Stimulated activated CD8-positive, alpha-beta memory T cell treated with anti-CD3 and anti-CD28 coated beads, Interleukin-4, amount 100 ng/mL, for 4 hours (primary cell): Measurements from ENCODE around the gene ARHGEF5.
"Not testable (repeated sequence)": the region's sequence is repeated elsewhere in the genome, so short reads cannot be mapped to it uniquely, and the experiment has no call there.

Experiments
- DNase-seq, 2 donors: peaks; one replicate each; pipeline ENCODE4 v3.0.0-alpha.2; 2020; ENCODE audit warnings: low read depth in 2 of 2, low spot score in 1 of 2

Gene ARHGEF5

DNA sequence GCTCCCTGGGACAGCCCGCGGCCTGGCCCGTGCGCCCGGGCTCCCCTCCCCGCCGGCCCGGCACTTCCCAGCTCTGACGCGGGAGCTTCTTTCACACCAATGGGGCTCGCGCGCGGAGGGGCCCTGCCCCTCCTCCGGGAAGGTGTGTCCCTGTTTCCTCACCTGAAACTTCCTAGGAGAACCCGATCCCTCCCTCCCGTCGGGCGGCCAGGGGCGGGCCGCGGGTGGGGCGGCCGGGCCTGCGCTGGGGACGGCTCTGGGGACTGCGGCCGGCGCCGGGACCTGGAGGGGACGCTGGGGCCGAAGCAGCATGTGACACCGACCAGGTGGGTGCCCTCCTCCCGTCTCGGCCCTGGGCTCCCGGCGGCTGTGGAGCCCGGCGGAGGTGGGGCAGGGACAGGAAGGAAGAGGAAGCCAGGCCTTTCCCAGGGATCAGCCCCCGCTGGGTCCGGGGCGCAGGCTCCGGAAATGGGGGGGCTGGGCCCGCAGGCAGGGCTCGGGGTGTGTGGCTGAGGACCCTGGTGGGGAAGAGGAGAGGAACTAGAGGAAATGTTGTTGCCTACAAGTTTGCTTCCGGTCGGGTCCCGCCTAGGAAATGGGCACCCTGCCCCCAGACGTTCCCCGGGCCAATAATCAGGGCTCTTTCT lies at the start of gene ARHGEF5:
Gene ARHGEF5, plus strand, starts transcription at position 227 of the 647 bp plus-strand sequence. CDS start 7,268 bp downstream, outside the sequence.
- DNase-seq: not testable (repeated sequence)

DNA sequence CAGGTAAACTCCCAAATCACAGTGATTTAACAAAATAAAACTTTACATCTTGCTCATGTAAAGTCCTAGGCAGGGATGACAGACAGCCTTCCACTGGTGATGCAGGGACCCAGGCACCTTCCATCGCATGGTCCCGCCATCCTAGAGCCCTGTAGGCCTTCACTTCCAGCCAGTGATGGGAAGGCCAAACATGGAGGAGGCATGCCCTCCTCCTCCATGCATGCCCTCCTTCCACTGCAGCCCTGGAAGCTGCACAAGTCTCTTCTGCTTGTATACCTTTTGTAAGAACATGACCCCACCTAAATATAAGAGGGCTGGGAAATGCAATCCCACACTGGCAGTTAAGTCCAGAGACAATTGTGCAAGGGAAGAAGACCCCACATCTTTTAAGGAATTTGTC lies 45.5 kb upstream of the ARHGEF5 start:
- not testable (repeated sequence) for DNase-seq

DNA sequence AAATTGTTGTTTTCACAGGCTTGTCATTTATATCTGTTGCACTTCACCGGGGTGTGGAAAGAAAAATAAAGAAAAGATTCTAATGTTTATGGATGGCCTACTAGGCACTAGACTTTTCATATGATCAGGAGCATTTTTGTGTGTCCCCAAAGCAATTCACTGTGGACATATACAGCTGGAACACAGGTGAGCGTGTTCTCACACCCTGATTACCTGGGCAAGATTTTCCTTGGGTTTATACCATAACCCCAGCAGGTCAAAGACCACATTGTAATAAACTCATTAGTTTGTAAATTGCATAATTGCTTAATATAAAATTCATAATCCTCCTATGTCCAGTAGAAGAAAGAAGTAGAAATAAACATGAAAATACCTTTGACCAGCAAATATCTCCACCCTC lies 44.0 kb upstream of the ARHGEF5 start:
- DNase-seq: not testable (repeated sequence)

DNA sequence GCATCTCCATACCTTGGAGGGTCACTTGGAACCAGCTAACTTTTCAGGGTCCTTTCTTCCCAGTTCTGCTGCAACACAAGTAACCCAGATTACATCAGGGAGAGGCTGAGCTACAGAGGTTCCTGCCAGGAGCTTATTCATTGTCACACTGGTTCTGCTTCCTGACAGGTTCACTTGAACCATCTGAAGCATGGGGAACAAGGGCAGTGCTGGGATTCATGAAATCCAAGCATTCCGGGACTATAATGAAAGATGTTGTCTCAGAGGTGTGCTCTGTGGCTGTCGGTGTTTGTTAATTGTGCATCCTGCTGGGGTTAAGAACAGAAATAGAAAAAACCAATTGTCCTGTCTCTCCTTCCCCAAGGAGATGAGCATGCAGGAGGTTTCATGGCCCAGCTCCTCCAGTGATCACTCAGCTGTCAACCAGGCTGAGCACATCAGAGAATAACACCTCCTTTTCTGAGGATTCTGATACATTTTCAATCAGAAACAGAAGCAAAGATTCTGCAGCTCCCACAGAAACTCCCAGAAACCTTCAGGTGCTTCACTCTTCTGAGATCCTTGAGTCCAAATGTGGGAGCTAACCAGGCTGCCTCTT lies 43.2 kb upstream of the ARHGEF5 start, which contains the start of gene OR2A1:
Gene OR2A1, plus strand, starts transcription at position 548 of the 598 bp plus-strand sequence. CDS start 5,706 bp downstream, outside the sequence.
- not testable (repeated sequence) for DNase-seq

DNA sequence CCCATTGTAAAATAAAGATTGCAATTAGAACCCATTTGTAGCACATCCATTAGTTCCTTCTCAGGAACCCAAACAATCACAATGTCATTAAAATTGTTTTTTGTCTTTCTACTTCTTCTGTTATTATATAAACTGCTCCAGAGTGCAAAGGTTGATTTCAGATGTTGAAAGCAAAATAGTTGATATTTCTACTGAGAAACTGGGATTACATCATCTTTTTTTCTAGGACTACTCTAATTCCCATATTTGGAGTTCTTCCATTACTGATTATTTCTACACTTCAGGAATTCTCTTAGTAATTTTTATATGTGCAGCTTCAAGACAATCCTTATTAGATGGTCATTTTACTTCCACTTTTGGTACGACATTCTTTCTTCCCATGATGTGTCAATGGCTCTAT lies 37.7 kb upstream of the ARHGEF5 start:
- DNase-seq: not testable (repeated sequence)

DNA sequence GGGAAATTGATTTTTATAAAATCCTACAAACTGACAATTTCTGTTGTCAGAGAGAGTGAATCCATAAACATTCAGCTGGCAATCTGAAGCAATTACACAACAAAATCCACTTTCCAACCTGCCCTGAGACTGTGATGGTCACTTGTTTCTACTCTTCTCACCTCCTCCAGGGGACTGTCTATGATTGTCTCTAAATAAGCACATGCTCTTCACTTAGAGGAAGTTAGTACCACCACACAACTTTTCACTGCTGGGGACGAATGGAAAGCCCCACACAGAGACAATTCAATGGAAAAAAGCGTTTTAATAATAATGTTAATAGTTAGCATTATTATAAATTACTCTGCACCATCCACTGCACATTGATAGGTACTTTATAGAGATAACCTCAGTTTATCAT lies 35.7 kb upstream of the ARHGEF5 start:
- DNase-seq: not testable (repeated sequence)

DNA sequence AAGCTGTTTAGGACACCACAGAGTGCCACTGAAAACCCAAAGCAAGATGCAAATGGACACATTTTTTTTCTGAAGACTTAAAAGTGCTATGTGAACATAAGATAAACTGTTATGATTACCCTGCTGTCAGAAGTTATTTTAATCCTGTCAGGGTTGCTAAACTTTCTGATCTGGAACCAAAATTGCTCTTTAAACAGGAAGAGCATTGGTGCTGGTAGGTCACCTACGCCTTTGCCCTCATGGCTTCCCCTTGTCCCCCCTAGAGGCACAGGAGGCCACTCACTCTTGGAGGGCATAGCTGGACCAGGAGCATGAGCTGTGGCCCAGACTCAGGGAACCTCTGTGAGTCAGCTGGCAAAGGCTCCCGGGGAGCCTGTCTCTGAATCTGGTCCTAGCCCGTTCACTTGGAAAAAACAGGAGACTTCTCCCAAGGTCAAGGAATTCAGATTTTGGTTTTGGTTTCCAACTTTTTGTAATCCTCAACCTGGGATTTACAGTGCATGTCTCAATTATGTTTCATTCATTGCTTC lies 33.5 kb upstream of the ARHGEF5 start:
- not testable (repeated sequence) for DNase-seq

DNA sequence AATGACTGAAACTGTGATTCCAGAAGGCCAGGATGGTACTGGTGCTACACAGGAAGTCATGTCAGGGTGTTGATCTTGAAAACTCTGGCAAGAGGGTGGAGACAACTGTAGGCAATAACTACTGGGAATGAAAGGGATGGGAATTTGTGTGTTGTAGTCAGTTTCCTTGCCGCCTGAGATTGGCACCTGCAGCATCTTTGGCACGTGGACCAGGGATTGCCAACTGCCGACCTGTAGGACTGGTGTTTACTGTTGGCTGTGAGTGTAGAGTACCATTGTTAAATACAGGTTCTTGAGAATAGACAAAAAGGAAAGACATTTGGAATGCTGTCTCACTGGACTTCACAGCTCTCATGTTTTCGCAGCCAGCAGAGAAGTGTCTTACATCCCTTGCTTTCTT lies 31.8 kb upstream of the ARHGEF5 start:
- DNase-seq: not testable (repeated sequence)

DNA sequence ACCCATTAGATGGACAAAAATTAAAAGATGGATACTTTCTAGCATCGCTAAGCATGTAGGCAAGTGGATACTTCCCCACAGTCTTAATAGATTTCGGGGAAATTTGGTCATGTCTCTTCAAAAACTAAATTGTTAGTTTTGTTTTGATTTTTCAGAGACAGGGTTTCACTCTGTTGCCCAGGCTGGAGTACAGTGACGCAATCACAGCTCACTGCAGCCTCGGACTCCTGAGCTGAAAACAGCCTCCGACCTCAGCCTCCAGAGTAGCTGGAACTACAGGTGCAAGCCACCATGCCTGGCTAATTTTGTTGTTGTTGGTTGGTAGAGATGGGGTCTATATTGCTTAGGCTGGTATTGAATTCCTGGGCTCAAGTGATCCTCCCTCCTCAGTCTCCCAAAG lies 29.3 kb upstream of the ARHGEF5 start:
- DNase-seq: not testable (repeated sequence)

DNA sequence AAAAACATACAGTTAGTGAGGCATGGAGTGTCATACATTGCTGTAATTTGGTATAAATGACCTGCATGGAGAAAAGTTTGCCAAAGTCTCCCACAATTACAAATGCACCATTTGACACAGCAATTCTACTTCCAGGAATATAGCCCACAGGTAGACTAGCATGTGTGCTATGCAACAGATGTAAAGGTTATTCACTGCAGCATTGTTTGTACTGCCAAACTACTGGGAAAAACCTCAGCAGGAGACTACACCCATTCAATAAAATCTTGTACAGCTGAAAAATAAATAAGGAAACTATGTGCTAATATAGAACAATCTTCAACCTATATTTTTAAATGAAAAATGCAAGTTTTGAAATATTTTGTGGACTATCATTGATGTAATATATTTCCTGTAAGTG lies 25.2 kb upstream of the ARHGEF5 start:
- DNase-seq: not testable (repeated sequence)

DNA sequence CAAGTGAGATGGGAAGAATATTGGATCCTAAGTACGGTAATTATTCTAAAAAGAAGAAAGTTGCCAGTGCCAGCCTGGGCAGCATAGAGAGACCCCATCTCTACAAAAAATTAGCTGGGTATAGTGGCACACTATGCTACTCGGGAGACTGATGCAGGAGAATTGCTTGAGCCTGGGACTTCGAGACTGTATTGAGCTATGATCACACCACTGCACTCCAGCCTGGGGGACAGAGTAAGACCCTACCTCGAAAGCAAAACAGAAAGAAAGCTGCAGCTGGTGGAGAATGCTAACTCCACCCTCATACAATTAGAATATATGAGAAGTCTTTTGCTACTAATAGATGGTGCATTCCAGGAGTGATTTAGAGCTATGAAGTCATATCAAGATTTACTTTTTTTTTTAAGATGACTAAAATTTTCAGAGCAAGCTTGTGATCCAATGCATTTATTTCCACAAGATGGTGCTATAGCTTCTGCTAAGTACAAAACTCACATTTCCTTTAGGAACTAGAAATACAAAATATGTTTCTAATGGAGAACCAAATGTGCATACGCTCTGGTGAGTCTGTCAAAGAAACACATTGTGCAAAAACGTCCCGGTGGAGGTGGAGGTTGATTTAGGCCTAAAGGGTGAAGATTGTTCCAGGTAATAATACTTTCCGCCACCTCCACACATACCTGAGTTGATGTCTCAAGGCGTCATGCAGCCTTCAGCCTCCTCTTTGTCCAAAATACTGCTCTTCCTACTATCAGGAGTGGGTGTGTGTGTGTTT lies 23.8 kb upstream of the ARHGEF5 start:
- DNase-seq: not testable (repeated sequence)

DNA sequence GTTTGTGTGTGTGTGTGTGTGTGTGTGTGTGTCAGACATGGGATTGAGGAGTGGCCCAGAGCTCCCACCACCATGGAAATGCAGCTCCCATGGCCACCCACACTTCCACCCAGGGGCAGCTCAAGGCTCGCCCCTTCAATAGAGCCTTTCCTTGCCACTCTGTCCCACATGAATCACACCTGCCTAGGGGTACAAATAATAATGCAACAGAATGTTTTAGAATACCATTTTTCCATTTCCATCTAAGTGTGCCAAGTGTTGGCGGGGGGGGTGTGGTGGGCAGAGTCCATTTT lies 23.3 kb upstream of the ARHGEF5 start:
- not testable (repeated sequence) for DNase-seq

DNA sequence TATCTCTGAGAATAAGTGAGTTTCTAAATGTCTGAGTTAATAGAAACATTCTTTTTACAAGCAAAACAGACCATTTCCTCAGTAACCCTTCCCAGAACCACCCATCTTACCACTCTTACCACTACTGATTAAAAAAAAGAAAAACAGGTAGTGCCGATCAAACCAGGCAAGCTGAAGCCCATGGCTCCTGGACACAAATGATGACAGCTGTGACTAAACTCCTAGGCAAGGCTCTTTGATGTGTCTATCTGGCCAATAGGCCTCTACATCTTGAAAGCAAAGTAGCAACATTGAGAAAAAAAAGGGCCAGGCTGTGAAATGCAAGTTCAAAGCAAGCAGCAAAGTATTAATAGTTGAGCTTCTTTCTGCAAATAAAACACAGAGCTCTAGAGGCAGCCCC lies 6.6 kb upstream of the ARHGEF5 start:
- DNase-seq: not testable (repeated sequence)

DNA sequence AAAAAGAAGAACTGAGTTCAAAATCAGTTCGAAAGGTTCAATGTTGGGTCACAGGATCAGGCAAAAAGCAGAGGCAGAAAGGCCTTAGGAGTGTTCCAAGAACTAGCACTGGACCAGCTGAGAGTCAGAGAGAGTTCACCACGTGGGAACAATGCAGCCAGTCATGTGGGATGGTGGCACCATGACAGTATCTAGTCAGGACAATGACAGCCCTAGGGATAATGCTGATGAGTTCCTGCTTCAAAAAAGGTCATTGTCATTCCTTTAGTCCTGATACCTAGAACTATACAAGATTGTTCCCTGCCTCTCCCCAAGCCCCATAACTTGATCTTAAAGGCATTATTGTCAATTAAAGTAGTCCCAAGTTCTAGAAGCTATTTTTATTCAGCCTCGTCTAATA lies 3.5 kb upstream of the ARHGEF5 start:
- not testable (repeated sequence) for DNase-seq

DNA sequence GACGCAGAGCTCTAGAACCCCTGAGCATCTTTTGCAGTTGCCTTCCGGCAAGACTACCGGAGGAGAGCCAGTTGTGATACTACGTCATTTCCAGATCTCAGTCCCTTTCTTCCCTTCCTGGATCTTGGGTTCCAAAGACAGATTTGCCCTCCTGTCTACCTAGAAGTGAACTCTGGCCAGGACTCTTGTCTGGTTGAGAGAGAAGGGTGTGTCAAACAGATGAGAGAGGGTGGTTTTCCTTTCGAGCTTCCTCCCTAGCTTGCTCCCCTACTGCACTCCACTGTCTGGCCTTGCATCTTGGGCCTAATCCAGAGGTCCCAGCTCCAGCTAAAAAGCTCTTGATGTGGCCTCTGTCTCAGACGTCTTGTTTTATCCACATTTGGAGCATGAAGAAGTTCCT lies 983 bp downstream of the ARHGEF5 start:
- not testable (repeated sequence) for DNase-seq

DNA sequence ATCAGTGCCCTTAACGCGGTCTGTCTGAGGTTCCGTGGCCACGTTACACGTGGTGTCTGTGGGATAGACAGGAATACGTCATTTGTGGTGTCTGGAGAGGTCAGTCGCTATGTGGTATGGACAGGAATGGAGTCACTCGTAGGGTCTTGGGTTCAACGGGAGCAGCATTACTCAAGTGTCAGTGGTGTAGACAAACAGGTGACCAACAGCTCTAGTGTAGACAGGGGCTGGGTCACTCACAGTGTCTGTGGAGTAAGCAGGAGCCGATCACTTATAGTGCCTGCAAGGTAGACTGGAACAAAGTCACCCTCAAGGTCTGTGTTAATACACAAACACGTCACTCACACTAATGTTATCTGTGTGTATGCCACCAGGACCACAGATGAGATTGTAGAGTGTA lies 1.7 kb downstream of the ARHGEF5 start:
- DNase-seq: not testable (repeated sequence)

DNA sequence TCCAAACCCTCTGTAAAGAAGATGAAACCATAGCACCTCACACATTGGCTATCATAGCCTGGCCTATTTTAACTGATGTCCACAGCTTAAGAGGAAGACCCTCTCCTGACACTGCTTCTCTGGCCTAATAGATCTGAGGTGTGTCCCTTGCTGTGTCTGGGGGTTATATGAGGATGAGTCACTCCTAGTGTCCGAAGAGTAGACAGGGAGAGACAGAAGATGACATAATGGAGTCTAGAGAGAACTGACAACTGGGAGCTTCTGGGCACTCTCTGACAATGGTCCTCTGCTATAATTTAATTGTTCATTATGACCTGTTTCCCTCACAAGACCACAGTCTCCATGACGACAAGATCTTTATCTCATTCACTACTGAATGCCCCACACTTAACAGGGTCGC lies 6.9 kb downstream of the ARHGEF5 start:
- not testable (repeated sequence) for DNase-seq

DNA sequence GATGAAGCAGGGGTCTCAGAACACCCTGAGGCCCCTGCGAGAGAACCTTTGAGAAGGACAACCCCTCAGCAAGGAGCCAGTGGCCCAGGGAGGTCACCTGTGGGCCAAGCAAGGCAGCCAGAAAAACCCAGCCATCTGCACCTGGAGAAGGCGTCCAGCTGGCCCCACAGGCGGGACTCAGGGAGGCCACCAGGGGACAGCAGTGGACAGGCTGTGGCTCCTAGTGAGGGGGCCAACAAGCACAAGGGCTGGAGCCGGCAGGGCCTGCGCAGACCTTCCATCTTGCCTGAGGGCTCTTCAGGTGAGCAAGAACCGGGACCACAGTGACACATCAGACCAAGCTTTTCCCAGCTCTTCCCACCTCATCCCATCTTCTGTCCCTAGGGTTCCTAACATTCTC lies 10.3 kb downstream of the ARHGEF5 start:
- DNase-seq: not testable (repeated sequence)

DNA sequence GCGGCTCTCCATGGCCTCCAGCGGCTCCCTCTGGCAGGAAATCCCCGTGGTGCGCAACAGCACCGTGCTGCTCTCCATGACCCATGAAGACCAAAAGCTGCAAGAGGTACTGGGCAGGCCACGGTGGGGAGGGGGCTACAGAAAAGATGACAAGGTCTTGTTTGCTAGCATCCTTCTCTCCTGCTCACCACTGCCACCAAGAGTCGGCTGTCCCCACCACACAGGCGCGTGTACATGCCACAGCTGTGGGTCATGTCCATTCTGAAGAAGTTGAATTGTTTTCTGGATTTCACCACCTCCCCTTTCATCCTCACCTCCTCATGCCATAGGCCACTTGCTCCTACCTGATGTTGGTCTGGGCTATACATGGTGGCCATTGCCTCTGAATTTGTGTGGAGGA lies 12.0 kb downstream of the ARHGEF5 start:
- DNase-seq: not testable (repeated sequence)

DNA sequence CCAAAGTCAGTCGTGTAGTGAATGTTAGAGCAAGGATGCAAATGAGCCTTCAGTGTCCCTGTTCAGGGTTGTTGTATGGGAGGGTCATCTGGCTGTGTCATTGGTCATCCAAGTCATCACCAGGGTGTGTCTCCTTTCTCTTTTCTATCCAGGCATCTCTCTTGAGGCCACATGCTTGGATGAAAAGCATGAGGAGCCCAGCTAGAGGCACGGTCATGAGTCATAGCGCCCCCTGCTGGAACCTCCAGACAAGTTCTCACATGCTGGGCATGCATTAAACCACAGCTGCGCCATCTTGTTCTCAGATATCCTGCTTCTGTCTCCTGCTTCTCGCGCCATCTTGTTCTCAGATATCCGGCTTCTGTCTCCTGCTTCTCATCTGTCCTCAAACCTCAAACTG lies 14.0 kb downstream of the ARHGEF5 start:
- DNase-seq: not testable (repeated sequence)

DNA sequence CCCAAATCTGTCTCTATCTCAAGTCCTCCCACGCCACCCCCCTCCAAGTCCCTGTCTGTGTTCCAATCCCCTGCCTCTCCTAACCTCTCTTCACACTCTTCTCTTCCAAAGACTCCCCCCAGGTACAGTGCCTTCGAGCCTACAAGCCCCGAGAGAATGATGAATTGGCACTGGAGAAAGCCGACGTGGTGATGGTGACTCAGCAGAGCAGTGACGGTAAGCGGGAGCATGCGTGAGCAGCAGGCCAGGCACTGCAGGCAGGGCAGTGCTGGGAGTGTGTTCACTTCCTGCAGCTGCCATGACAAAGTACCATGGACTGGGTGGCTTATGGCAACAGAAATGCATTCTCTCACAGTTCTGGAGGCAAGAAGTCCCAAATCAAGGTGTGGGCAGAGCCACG lies 23.4 kb downstream of the ARHGEF5 start:
- no peak for DNase-seq
